Colonic mucosa (tissue), 4 donors: ENCODE measurements around the gene CEP41. TPM values are rescaled to one million over a fixed set of nuclear protein-coding genes. Genes with fewer than 3 reads are reported as not detected.

Experiments used
- DNase-seq: peaks from one replicate; pipeline ENCODE4 v3.0.0-alpha.2; 2020
- H3K27ac ChIP-seq: fragments of 200-600 bp; one replicate; pipeline ENCODE4 v1.8.0; 2021
- H3K27me3 ChIP-seq: fragments of 200-600 bp; one replicate; pipeline ENCODE4 v1.8.0; 2021
- H3K36me3 ChIP-seq: fragments of 200-600 bp; one replicate; pipeline ENCODE4 v1.8.0; 2021
- H3K4me1 ChIP-seq: fragments of 200-600 bp; one replicate; pipeline ENCODE4 v1.8.0; 2021; ENCODE audit warnings: mild to moderate bottlenecking
- H3K4me3 ChIP-seq: fragments of 200-600 bp; one replicate; pipeline ENCODE4 v1.8.0; 2021
- H3K9ac ChIP-seq, 2 donors: one replicate each; pipeline ENCODE4 v1.7.0; 2013; ENCODE audit warnings: control low read depth in 2 of 2, low read depth in 2 of 2, low read length in 2 of 2
- H3K9me3 ChIP-seq: fragments of 200-600 bp; one replicate; pipeline ENCODE4 v1.8.0; 2021
- intact Hi-C: fragments of 100-400 bp; cut with DNase I; formaldehyde crosslinking; loops from one replicate; pipeline ENCODE4 v1.14.1; 2022
- total RNA-seq, 2 donors: library from RNA; stranded (reverse); fragmentation: NEBNext Ultra II Directional in 1 of 2; extraction: Animal tissue kit (Norgen Biotek cat#: 25700) in 1 of 2; gene quantifications; one replicate each; pipeline ENCODE4 v1.2.1, GENCODE V29; 2021
- TF ChIP-seq, protein P1 (sequence below): fragments of 200-600 bp; IDR thresholded peaks from one replicate; pipeline ENCODE4 v1.8.0; 2022; ENCODE audit warnings: antibody characterized with exemption, mild to moderate bottlenecking
- donor health status: healthy.
- donor health status: DM: no; HTN: no; CAD: no.
- donor health status: DM: no; HTN: no; CAD: no.

CEP41 gene
- total RNA-seq, 2 donors from 2014 or later = 6.9 to 13.6 TPM

DNA sequence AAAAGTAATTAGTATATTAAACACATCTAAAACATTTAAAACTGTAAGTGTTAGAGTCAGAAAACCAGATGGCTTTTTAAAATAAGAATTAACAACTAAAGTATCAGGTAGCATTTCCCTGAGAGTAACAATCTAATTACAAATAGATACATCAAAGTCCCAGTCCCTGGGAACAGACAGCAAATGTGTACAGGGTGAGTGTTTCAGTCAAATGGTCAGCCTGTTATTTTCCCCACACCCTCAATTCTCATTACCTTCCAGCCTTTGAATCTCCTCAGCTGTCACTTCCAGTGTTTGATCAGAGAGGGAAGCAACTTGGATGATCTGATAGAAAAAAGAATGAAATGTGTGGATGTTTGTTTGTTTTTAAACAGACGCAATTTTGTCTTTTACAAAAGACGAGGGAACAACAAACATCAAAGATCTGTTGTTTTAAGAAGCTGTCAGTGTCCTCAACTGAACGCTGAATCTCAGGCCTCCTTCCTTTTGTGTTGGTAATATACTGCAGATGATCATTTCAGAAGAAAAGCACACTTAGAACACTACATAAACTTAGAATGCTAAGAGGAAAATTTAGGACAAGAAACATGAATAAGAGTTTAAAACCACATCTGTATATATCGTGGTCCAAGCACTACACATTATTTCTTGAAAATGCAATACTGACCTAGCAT is 29.8 kb downstream of the CEP41 start:
- H3K9ac ChIP-seq = no peak overlapping the region
- no peak overlapping the region for H3K4me3 ChIP-seq
- intact Hi-C loops = no loop called here
- no peak overlapping the region for H3K27ac ChIP-seq
- no peak for DNase-seq
- H3K36me3 ChIP-seq = no peaks in the 10 kb centered on the region
- no peaks in the 10 kb centered on the region for H3K4me1 ChIP-seq
- no peaks in the 10 kb centered on the region for H3K9me3 ChIP-seq
- TF ChIP-seq, protein P1, sequence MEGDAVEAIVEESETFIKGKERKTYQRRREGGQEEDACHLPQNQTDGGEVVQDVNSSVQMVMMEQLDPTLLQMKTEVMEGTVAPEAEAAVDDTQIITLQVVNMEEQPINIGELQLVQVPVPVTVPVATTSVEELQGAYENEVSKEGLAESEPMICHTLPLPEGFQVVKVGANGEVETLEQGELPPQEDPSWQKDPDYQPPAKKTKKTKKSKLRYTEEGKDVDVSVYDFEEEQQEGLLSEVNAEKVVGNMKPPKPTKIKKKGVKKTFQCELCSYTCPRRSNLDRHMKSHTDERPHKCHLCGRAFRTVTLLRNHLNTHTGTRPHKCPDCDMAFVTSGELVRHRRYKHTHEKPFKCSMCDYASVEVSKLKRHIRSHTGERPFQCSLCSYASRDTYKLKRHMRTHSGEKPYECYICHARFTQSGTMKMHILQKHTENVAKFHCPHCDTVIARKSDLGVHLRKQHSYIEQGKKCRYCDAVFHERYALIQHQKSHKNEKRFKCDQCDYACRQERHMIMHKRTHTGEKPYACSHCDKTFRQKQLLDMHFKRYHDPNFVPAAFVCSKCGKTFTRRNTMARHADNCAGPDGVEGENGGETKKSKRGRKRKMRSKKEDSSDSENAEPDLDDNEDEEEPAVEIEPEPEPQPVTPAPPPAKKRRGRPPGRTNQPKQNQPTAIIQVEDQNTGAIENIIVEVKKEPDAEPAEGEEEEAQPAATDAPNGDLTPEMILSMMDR = no peak
- no peaks in the 10 kb centered on the region for H3K27me3 ChIP-seq

DNA sequence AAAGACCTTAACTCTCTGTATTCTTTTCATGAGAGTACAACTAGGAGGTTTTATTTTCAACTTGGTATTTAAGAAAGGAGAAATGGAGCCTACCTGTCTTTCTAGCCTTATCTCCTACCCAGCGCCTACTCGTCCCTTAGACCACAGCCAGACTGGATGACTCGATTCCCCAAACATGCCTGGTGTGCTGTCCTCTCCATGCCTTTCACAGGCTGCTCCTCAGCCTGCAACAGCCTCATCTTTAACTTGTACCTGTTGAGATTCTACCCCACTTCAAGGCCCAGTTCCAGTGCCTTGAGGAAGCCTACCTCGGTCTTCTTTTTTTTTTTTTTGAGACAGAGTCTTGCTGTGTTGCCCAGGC is 31.1 kb downstream of the CEP41 start:
- no peaks in the 10 kb centered on the region for H3K27me3 ChIP-seq
- no peaks in the 10 kb centered on the region for H3K9me3 ChIP-seq
- no peak overlapping the region for H3K27ac ChIP-seq
- TF ChIP-seq, protein P1 = no peak
- no peak overlapping the region for H3K4me3 ChIP-seq
- intact Hi-C loops = no loop called here
- no peak for DNase-seq
- H3K4me1 ChIP-seq = no peaks in the 10 kb centered on the region
- H3K9ac ChIP-seq = no peak overlapping the region
- H3K36me3 ChIP-seq = no peaks in the 10 kb centered on the region

- no peak overlapping the region for H3K9ac ChIP-seq
- no peaks in the 10 kb centered on the region for H3K36me3 ChIP-seq
- TF ChIP-seq, protein P1 = no peak
- H3K4me1 ChIP-seq = no peaks in the 10 kb centered on the region
- H3K4me3 ChIP-seq = no peak overlapping the region
- intact Hi-C loops = no loop called here
- no peaks in the 10 kb centered on the region for H3K9me3 ChIP-seq
- H3K27me3 ChIP-seq = no peaks in the 10 kb centered on the region
- H3K27ac ChIP-seq = no peak overlapping the region
- DNase-seq = no peak
Measured at GRCh38 chr7:130409067-130409711, 31.6 kb downstream of the CEP41 start.

GRCh38 chr7:130405003-130405402 is 35.8 kb downstream of the CEP41 start:
- TF ChIP-seq, protein P1 = no peak
- H3K36me3 ChIP-seq = no peaks in the 10 kb centered on the region
- no peaks in the 10 kb centered on the region for H3K4me1 ChIP-seq
- DNase-seq = no peak
- no peaks in the 10 kb centered on the region for H3K9me3 ChIP-seq
- no peaks in the 10 kb centered on the region for H3K27me3 ChIP-seq
- H3K9ac ChIP-seq = no peak overlapping the region
- H3K4me3 ChIP-seq = no peak overlapping the region
- H3K27ac ChIP-seq = no peak overlapping the region
- intact Hi-C loops = no loop called here

DNA sequence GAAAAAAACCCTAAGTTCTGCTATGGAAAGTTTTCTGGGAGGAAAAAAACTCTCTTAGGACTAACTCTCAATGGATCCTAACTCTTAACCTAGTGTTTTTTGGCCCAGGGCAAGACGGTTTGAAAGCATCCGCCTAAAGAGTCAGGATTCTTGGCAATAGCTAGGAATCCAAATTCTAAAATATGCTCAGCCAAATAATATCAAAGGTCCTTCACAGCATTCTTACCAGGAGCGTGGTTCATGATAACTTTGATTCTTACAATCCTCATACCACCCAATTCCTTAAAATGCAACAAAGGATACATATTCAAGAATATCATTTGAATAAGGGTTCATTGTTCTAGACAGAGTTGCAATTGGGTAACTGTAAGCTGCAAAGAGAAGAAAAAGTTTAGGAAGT is 39.2 kb downstream of the CEP41 start:
- H3K4me3 ChIP-seq = no peak overlapping the region
- intact Hi-C loops = no loop called here
- TF ChIP-seq, protein P1 = no peak
- H3K9me3 ChIP-seq = no peaks in the 10 kb centered on the region
- H3K27me3 ChIP-seq = no peaks in the 10 kb centered on the region
- H3K27ac ChIP-seq = no peak overlapping the region
- no peaks in the 10 kb centered on the region for H3K36me3 ChIP-seq
- H3K4me1 ChIP-seq = no peaks in the 10 kb centered on the region
- H3K9ac ChIP-seq = no peak overlapping the region
- no peak for DNase-seq
